Vagina (tissue), 2 donors: ENCODE results near the gene SLC48A1.

Experiments
- CTCF ChIP-seq, 3 experiments: fragments of 450-650 bp in 2 of 3; fragments of 200-600 bp in 1 of 3; sonication (generic) in 1 of 3; IDR thresholded peaks; one replicate each; pipeline ENCODE4 v1.5.1; 2017 to 2019; ENCODE audit warnings: antibody characterized with exemption in 3 of 3, mild to moderate bottlenecking in 2 of 3, moderate library complexity in 2 of 3
- POLR2A ChIP-seq, 2 donors: fragments of 450-650 bp; IDR thresholded peaks; one replicate each; pipeline ENCODE4 v1.6.1; 2017; ENCODE audit warnings: antibody characterized with exemption in 2 of 2, mild to moderate bottlenecking in 2 of 2, moderate library complexity in 2 of 2

- TF ChIP-seq CTCF (IDR thresholded peaks at IDR 0.05) (no peak), POLR2A (IDR thresholded peaks at IDR 0.05) (no peak)
Measured at GRCh38 chr12:47804171-47804570, 31.1 kb downstream of the SLC48A1 start.
